BE2C (cell line): ENCODE results near the gene MAP6.

ENCODE experiments used
- DNase-seq: peaks from one replicate; pipeline ENCODE4 v3.0.0-alpha.2; 2020
- H3K27me3 ChIP-seq: fragments of 250-450 bp; sonication (Bioruptor Pico); 2 replicates; pipeline ENCODE4 v1.5.1; 2020; ENCODE audit warnings: mild to moderate bottlenecking
- H3K36me3 ChIP-seq: fragments of 250-450 bp; sonication (Bioruptor Pico); 2 replicates; pipeline ENCODE4 v1.5.1; 2020; ENCODE audit warnings: mild to moderate bottlenecking
- H3K4me1 ChIP-seq: fragments of 250-450 bp; sonication (Bioruptor Pico); 2 replicates; pipeline ENCODE4 v1.5.1; 2020
- H3K4me3 ChIP-seq: 2 replicates; pipeline ENCODE4 v1.5.1; 2011; ENCODE audit warnings: low read depth, low read length
- H3K9me3 ChIP-seq: fragments of 250-450 bp; sonication (Bioruptor Pico); 2 replicates; pipeline ENCODE4 v1.5.1; 2020
- CTCF ChIP-seq: IDR thresholded peaks from 2 replicates; pipeline ENCODE4 v1.5.1; 2012; ENCODE audit warnings: mild to moderate bottlenecking, low read depth, low read length

MAP6 gene

GRCh38 chr11:75616281-75616680 is 52.6 kb downstream of the MAP6 start:
- TF ChIP-seq CTCF, result no peak
- no peaks in the 10 kb centered on the region; the same call in 1 of the 2 replicates for H3K9me3 ChIP-seq
- no peaks in the 10 kb centered on the region for H3K36me3 ChIP-seq
- no peak overlapping the region for H3K4me3 ChIP-seq
- H3K27me3 ChIP-seq, result no peaks in the 10 kb centered on the region
- no peak for DNase-seq
- 0 out of 2 replicates have a peak, but pooled peaks cover 3% of the 10 kb centered on the region for H3K4me1 ChIP-seq

GRCh38 chr11:75615751-75616150 is 53.1 kb downstream of the MAP6 start:
- no peak for DNase-seq
- TF ChIP-seq CTCF, result no peak

GRCh38 chr11:75611823-75612222 is 57.0 kb downstream of the MAP6 start:
- no peak for TF ChIP-seq CTCF
- Histone ChIP-seq H3K9me3 (no peaks in the 10 kb centered on the region), H3K27me3 (no peaks in the 10 kb centered on the region), H3K4me1 (0 out of 2 replicates have a peak, but pooled peaks cover 3% of the 10 kb centered on the region), H3K36me3 (no peaks in the 10 kb centered on the region), H3K4me3 (no peak overlapping the region)
- no peak for DNase-seq

More at GRCh38 chr11:75615751-75616150, 53.1 kb downstream of the MAP6 start:
- Histone ChIP-seq H3K4me1 (0 out of 2 replicates have a peak, but pooled peaks cover 3% of the 10 kb centered on the region), H3K9me3 (no peaks in the 10 kb centered on the region; the same call in 1 of the 2 replicates), H3K36me3 (no peaks in the 10 kb centered on the region), H3K4me3 (no peak overlapping the region), H3K27me3 (no peaks in the 10 kb centered on the region)

- no peaks in the 10 kb centered on the region for H3K36me3 ChIP-seq
- no peak overlapping the region for H3K4me3 ChIP-seq
- no peaks in the 10 kb centered on the region for H3K9me3 ChIP-seq
- no peak for TF ChIP-seq CTCF
- no peaks in the 10 kb centered on the region for H3K4me1 ChIP-seq
- H3K27me3 ChIP-seq, result no peaks in the 10 kb centered on the region
- no peak for DNase-seq
These were observed 62.7 kb downstream of the MAP6 start for GRCh38 chr11:75606099-75606498.

- H3K4me3 ChIP-seq, result no peak overlapping the region
- no peaks in the 10 kb centered on the region for H3K9me3 ChIP-seq
- no peak for DNase-seq
- H3K36me3 ChIP-seq, result no peaks in the 10 kb centered on the region
- TF ChIP-seq CTCF, result no peak
- no peaks in the 10 kb centered on the region for H3K27me3 ChIP-seq
- H3K4me1 ChIP-seq, result no peaks in the 10 kb centered on the region
These were observed 64.8 kb downstream of the MAP6 start for GRCh38 chr11:75603791-75604736.

- H3K36me3 ChIP-seq, result no peaks in the 10 kb centered on the region
- H3K9me3 ChIP-seq, result no peaks in the 10 kb centered on the region
- DNase-seq, result no peak
- H3K27me3 ChIP-seq, result no peaks in the 10 kb centered on the region
- TF ChIP-seq CTCF, result no peak
- H3K4me3 ChIP-seq, result no peak overlapping the region
- no peaks in the 10 kb centered on the region; the same call in 1 of the 2 replicates for H3K4me1 ChIP-seq
These were observed 65.9 kb downstream of the MAP6 start for GRCh38 chr11:75602951-75603350.
